ENCODE results near the gene HSPB9. TPM values are rescaled to one million over a fixed set of nuclear protein-coding genes. Genes with fewer than 3 reads are reported as not detected.

Gene HSPB9, protein sequence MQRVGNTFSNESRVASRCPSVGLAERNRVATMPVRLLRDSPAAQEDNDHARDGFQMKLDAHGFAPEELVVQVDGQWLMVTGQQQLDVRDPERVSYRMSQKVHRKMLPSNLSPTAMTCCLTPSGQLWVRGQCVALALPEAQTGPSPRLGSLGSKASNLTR
- total RNA-seq: not detected

DNA sequence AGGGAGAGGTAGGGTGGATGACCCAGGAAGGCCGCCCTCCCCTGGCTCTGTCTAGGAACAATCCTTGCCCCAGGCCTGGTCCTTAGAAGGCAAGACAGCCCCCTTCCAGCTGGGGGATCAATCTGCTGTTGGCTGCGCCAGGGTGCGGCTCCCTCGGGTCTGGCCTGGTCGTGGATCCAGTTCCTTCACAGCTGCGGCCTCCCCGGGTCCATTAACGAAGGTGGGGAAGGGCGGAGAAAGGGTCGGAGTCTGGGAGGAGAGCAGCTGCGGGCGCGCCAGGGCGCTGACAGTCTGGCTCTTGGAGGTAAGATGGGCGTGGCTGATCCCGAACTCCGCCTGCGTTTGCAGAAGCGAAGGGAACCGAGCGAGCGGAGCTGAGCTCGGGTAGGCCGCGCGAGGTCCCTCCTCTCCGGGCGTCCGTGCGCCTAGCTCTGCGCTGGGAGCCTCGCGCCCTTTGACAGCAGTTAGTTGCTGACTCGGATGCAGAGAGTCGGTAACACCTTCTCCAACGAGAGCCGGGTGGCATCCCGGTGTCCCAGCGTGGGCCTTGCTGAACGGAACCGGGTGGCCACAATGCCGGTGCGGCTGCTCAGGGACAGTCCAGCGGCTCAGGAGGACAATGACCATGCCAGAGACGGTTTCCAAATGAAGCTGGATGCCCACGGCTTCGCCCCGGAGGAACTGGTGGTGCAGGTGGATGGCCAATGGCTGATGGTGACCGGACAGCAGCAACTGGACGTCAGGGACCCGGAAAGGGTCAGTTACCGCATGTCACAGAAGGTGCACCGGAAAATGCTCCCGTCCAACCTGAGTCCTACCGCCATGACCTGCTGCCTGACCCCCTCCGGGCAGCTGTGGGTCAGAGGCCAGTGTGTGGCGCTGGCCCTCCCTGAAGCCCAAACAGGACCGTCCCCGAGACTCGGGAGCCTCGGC lies at the start of gene HSPB9:
HSPB9 (plus strand) TSS at position 434 of the 933 bp plus-strand sequence; CDS start at position 481, 47 bp downstream.
- Histone ChIP-seq H3K36me3 (peaks cover 0 to 47% of the 10 kb centered on the region in 2 donors), H3K4me3 (peak within 1 kb of the TSS in 1 of 2 donors; percentile 34), H3K9me3 (no peaks in the 10 kb centered on the region), H3K27ac (peak within 1 kb of the TSS in 3 of 4 donors; percentile 62 to 78 (median 65)), H3K4me1 (peaks cover 0 to 43% (median 11%) of the 10 kb centered on the region in 3 donors), H3K27me3 (no peaks in the 10 kb centered on the region)
- TF ChIP-seq POLR2AphosphoS5 (IDR thresholded peaks at IDR 0.05) (no peak), EP300 (IDR thresholded peaks at IDR 0.05) (no peak)
- WGBS, 2 donors (ENCODE audit: low coverage in 1 of 2): no CpG with 5 or more reads among the region's 61 CpGs
- ATAC-seq: peak; percentile 41

DNA sequence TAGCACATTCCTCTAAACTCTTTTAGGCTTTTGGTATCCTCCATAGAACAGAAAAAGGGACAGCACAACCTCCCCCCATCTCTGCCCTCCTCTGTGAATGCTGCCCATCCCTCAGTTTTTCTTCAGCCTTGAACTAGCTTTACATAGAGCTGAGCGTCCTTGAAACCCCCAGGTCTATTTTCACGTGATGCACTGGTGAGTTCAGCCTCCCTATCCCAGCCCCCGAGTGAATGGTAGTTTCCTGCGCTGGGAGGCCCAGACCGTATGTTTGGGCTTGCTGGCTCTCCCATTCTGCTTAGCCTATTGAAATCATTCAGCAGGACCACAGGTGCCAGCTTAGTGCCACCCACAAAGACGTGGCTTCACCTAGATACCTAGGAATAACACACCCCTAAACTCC lies 46.8 kb upstream of the HSPB9 start:
- 62 to 90% methylated on average over 2 to 6 of the region's 6 CpGs for WGBS, 2 donors (ENCODE audit: low coverage in 1 of 2)
- Histone ChIP-seq H3K4me1 (peaks cover 0 to 13% (median 9%) of the 10 kb centered on the region in 3 donors), H3K4me3 (no peak overlapping the region), H3K27me3 (peaks cover 57% of the 10 kb centered on the region), H3K27ac (no peak overlapping the region), H3K9me3 (no peaks in the 10 kb centered on the region), H3K36me3 (no peaks in the 10 kb centered on the region)
- ATAC-seq: no peak
- TF ChIP-seq POLR2A (IDR thresholded peaks at IDR 0.05) (no peak), POLR2AphosphoS5 (IDR thresholded peaks at IDR 0.05) (no peak), EP300 (IDR thresholded peaks at IDR 0.05) (no peak)
- TF ChIP-seq, protein P1, sequence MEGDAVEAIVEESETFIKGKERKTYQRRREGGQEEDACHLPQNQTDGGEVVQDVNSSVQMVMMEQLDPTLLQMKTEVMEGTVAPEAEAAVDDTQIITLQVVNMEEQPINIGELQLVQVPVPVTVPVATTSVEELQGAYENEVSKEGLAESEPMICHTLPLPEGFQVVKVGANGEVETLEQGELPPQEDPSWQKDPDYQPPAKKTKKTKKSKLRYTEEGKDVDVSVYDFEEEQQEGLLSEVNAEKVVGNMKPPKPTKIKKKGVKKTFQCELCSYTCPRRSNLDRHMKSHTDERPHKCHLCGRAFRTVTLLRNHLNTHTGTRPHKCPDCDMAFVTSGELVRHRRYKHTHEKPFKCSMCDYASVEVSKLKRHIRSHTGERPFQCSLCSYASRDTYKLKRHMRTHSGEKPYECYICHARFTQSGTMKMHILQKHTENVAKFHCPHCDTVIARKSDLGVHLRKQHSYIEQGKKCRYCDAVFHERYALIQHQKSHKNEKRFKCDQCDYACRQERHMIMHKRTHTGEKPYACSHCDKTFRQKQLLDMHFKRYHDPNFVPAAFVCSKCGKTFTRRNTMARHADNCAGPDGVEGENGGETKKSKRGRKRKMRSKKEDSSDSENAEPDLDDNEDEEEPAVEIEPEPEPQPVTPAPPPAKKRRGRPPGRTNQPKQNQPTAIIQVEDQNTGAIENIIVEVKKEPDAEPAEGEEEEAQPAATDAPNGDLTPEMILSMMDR (IDR thresholded peaks at IDR 0.05): no peak

DNA sequence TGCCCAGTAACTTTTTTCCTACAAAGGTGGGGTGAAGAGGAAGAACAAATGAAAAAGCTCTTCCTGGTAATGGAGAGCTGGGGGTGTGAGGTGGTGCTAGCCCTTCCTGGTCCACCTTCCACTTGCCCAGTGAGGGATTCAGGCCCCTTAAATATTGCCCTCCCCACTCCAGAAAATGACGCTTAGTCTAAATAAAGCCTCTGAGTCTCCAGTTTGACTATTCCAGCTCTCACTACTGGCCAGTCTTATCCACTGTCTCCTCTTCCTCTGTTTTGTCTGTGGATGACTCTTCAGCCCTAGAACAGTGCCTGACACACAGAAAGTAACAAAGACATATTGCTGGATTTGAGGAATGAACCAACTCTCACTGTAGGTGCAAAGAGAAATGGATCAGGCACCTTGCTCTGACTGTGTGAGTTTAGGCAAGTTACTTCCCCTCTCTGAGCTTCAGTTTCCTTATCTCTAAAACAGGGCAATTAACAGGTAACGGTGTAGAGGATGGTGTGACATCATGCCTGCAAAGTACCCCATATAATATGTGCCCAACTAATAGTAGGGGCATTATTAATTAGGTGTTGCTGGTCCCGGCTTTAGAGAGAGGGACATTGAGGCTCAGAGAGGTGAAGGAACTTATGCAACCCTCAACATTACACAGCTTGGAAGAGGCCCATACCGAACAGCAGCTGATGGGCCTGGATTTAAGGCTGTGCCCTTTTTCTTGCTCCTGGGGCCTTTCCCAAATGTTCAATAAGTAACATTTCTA lies 45.6 kb upstream of the HSPB9 start:
- 71 to 74% methylated on average over 1 to 4 of the region's 4 CpGs for WGBS, 2 donors (ENCODE audit: low coverage in 1 of 2)
- TF ChIP-seq, protein P1 (IDR thresholded peaks at IDR 0.05): no peak
- TF ChIP-seq EP300 (IDR thresholded peaks at IDR 0.05): no peak
- no peak for TF ChIP-seq POLR2A (IDR thresholded peaks at IDR 0.05)
- TF ChIP-seq POLR2AphosphoS5 (IDR thresholded peaks at IDR 0.05): no peak
- ATAC-seq: no peak

DNA sequence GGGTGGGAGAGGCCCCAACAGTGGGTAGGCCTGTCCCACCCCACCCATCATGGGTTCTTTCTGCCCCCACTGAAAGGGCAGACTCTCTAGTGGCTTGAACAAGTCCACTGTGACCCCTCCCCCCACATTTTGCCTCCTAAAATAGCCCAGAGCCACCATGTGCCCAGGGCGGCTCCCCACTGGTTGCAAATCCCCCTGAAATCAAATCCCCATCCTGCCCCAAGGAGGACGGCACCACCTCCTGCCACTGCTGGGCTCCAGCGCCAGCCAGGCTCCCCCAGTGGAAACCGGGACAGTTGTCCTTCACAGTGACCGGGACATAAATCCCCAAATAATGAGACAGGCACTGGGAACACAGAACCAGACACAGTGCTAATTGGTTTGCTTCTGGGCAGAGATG lies 44.8 kb upstream of the HSPB9 start:
- Histone ChIP-seq H3K36me3 (no peaks in the 10 kb centered on the region), H3K4me1 (peaks cover 0 to under 1% (median 0%) of the 10 kb centered on the region in 3 donors), H3K4me3 (no peak overlapping the region), H3K27me3 (peaks cover 37% of the 10 kb centered on the region), H3K9me3 (no peaks in the 10 kb centered on the region), H3K27ac (no peak overlapping the region)
- TF ChIP-seq POLR2A (IDR thresholded peaks at IDR 0.05) (no peak), POLR2AphosphoS5 (IDR thresholded peaks at IDR 0.05) (no peak), EP300 (IDR thresholded peaks at IDR 0.05) (no peak)
- TF ChIP-seq, protein P1 (IDR thresholded peaks at IDR 0.05): no peak
- WGBS, 2 donors (ENCODE audit: low coverage in 1 of 2): 80 to 100% methylated on average over 1 to 3 of the region's 5 CpGs
- no peak for ATAC-seq

More for the DNA sequence above, 45.6 kb upstream of the HSPB9 start:
- Histone ChIP-seq H3K27ac (no peak overlapping the region), H3K27me3 (peaks cover 45% of the 10 kb centered on the region), H3K4me1 (peaks cover 0 to 8% (median 7%) of the 10 kb centered on the region in 3 donors), H3K9me3 (no peaks in the 10 kb centered on the region), H3K4me3 (no peak overlapping the region), H3K36me3 (no peaks in the 10 kb centered on the region)
